GM19468 (cell line): ENCODE data around the gene GRK2.
A peak's percentile ranks its signal among the peaks of the same experiment; 100 is the strongest.
"Not testable (repeated sequence)": the region's sequence is repeated elsewhere in the genome, so short reads cannot be mapped to it uniquely, and the experiment has no call there.

ENCODE experiments used
- ATAC-seq: cut with Tn5 transposase; IDR thresholded peaks from one replicate; pipeline ENCODE4 v1.9.1; 2021; ENCODE audit warnings: mild to moderate bottlenecking, moderate library complexity, moderate number of reproducible peaks; ENCODE audit not compliant: unreplicated experiment; ENCODE audit errors: extremely low read depth

Gene GRK2

GRCh38 chr11:67266449-67267187 is at the start of gene GRK2:
GRK2 (plus strand) TSS chr11:67266473; CDS start chr11:67266700, 227 bp downstream.
- ATAC-seq = no peak

- ATAC-seq = no peak
Observed at GRCh38 chr11:67227726-67228125, 38.5 kb upstream of the GRK2 start.

GRCh38 chr11:67230406-67230805 is 35.9 kb upstream of the GRK2 start:
- no peak for ATAC-seq

- ATAC-seq = no peak
Observed at GRCh38 chr11:67230886-67231285, 35.4 kb upstream of the GRK2 start.

GRCh38 chr11:67233584-67234190 is 32.6 kb upstream of the GRK2 start:
- ATAC-seq = no peak

GRCh38 chr11:67234571-67234970 is 31.7 kb upstream of the GRK2 start:
- ATAC-seq = not testable (repeated sequence)

- no peak for ATAC-seq
Observed at GRCh38 chr11:67237574-67237973, 28.7 kb upstream of the GRK2 start.

GRCh38 chr11:67238894-67239782 is 27.1 kb upstream of the GRK2 start:
- no peak for ATAC-seq

GRCh38 chr11:67239783-67240575 is 26.3 kb upstream of the GRK2 start:
- peak; percentile 79 for ATAC-seq

- no peak for ATAC-seq
Observed at GRCh38 chr11:67240576-67241389, 25.5 kb upstream of the GRK2 start.

- no peak for ATAC-seq
Observed at GRCh38 chr11:67242548-67242947, 23.7 kb upstream of the GRK2 start.

- no peak for ATAC-seq
Observed at GRCh38 chr11:67243051-67243450, 23.2 kb upstream of the GRK2 start.

GRCh38 chr11:67245046-67245445 is 21.2 kb upstream of the GRK2 start:
- ATAC-seq = no peak

- ATAC-seq = no peak
Observed at GRCh38 chr11:67247946-67248550, 18.2 kb upstream of the GRK2 start.

GRCh38 chr11:67248653-67249052 is 17.6 kb upstream of the GRK2 start:
- ATAC-seq = no peak

- no peak for ATAC-seq
Observed at GRCh38 chr11:67250059-67251043, 15.9 kb upstream of the GRK2 start.

GRCh38 chr11:67251841-67252240 is 14.4 kb upstream of the GRK2 start:
- ATAC-seq = no peak

GRCh38 chr11:67252831-67253239 is 13.4 kb upstream of the GRK2 start:
- ATAC-seq = no peak
